ENCODE measurements around the gene ANKRD49. TPM values are rescaled to one million over a fixed set of nuclear protein-coding genes. Genes with fewer than 3 reads are reported as not detected.

The ANKRD49 gene
- total RNA-seq, 4 donors from 2014 or later: 21.3 to 55.6 (median 26.6) TPM

DNA sequence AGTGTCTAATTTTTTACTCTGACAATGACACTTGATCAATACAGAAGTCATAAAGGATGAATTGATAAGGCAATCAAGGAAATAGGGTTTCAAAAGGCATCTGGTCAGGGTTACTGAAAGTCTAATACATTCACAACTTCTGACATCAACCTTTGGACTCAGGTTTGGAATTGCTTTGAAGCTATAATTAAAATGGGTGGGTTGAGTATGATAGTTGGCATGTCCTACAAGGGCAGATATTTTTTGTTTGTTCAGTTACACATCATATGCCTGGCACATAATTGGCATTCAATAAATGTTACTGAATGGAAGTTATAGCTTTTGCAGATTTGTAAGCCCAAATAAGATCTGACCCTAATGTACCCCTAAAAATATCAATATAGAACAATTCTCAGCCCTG, 42.6 kb downstream of the ANKRD49 start:
- H3K36me3 ChIP-seq: no peaks in the 10 kb centered on the region
- H3K4me1 ChIP-seq: no peaks in the 10 kb centered on the region
- no peaks in the 10 kb centered on the region for H3K9me3 ChIP-seq
- no peak overlapping the region for H3K27ac ChIP-seq
- DNase-seq: no peak
- H3K27me3 ChIP-seq: no peaks in the 10 kb centered on the region
- TF ChIP-seq POLR2A (IDR thresholded peaks at IDR 0.05): no peak
- TF ChIP-seq, protein P1, sequence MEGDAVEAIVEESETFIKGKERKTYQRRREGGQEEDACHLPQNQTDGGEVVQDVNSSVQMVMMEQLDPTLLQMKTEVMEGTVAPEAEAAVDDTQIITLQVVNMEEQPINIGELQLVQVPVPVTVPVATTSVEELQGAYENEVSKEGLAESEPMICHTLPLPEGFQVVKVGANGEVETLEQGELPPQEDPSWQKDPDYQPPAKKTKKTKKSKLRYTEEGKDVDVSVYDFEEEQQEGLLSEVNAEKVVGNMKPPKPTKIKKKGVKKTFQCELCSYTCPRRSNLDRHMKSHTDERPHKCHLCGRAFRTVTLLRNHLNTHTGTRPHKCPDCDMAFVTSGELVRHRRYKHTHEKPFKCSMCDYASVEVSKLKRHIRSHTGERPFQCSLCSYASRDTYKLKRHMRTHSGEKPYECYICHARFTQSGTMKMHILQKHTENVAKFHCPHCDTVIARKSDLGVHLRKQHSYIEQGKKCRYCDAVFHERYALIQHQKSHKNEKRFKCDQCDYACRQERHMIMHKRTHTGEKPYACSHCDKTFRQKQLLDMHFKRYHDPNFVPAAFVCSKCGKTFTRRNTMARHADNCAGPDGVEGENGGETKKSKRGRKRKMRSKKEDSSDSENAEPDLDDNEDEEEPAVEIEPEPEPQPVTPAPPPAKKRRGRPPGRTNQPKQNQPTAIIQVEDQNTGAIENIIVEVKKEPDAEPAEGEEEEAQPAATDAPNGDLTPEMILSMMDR (IDR thresholded peaks at IDR 0.05): no peak
- intact Hi-C loops (cut with DNase I; ENCODE audit: low total_unique reads): no loop called here
- H3K4me3 ChIP-seq: no peak overlapping the region

DNA sequence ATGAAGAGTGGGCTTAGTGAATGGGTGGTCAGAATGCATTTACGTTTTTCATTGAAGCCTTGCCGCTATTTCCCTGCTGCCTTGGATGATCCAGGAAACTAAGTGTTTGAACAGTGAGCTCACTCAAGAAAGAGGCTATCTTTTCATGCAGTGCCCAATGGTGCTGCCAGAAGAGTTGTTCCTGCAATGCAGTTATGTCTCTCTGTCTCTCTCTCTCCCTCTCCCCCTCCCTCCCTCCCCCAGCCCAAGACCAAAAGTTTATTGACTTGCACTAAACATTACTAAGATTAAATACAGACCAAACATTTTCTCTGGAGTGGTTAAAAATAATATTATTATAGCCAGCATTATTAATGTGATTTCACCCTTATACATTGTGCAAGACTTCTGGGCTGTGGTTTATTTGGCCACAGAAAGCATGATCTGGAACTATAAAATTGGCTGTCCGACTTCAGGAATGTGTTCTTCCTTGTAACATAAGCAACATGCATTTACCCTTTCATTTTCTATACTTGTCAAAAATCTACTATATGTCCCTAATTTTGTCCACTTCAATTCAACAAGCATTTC, 43.3 kb downstream of the ANKRD49 start:
- intact Hi-C loops (cut with DNase I; ENCODE audit: low total_unique reads): no loop called here
- H3K27me3 ChIP-seq: no peaks in the 10 kb centered on the region
- no peak overlapping the region for H3K4me3 ChIP-seq
- DNase-seq: no peak
- H3K27ac ChIP-seq: no peak overlapping the region
- H3K36me3 ChIP-seq: no peaks in the 10 kb centered on the region
- TF ChIP-seq, protein P1 (IDR thresholded peaks at IDR 0.05): no peak
- no peak for TF ChIP-seq POLR2A (IDR thresholded peaks at IDR 0.05)
- H3K4me1 ChIP-seq: no peaks in the 10 kb centered on the region
- H3K9me3 ChIP-seq: no peaks in the 10 kb centered on the region

DNA sequence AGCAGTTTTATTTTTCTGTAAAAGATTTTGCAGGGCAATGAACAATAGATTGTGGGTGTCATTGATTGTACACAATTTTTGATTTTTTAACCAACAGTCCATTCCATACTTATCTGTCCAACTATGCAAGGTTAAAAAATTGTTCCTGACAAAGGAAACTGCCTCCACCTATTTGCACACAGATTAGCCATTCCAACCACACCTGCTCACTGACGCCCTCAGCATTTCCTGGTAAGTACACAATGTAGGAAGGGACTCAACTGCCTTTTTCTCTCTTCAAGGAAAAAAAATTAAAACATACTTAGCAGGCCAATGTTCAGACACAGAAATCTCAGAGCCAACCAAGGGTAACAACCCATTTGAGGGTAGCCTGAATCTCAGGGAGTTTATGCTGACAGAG, 45.6 kb downstream of the ANKRD49 start:
- Histone ChIP-seq H3K27ac (no peak overlapping the region), H3K4me1 (peaks cover 0 to 5% of the 10 kb centered on the region in 2 donors), H3K36me3 (no peaks in the 10 kb centered on the region), H3K4me3 (no peak overlapping the region), H3K27me3 (no peaks in the 10 kb centered on the region), H3K9me3 (no peaks in the 10 kb centered on the region)
- no peak for DNase-seq
- TF ChIP-seq, protein P1 (IDR thresholded peaks at IDR 0.05): no peak
- TF ChIP-seq POLR2A (IDR thresholded peaks at IDR 0.05): no peak
- intact Hi-C loops (cut with DNase I; ENCODE audit: low total_unique reads): no loop called here

DNA sequence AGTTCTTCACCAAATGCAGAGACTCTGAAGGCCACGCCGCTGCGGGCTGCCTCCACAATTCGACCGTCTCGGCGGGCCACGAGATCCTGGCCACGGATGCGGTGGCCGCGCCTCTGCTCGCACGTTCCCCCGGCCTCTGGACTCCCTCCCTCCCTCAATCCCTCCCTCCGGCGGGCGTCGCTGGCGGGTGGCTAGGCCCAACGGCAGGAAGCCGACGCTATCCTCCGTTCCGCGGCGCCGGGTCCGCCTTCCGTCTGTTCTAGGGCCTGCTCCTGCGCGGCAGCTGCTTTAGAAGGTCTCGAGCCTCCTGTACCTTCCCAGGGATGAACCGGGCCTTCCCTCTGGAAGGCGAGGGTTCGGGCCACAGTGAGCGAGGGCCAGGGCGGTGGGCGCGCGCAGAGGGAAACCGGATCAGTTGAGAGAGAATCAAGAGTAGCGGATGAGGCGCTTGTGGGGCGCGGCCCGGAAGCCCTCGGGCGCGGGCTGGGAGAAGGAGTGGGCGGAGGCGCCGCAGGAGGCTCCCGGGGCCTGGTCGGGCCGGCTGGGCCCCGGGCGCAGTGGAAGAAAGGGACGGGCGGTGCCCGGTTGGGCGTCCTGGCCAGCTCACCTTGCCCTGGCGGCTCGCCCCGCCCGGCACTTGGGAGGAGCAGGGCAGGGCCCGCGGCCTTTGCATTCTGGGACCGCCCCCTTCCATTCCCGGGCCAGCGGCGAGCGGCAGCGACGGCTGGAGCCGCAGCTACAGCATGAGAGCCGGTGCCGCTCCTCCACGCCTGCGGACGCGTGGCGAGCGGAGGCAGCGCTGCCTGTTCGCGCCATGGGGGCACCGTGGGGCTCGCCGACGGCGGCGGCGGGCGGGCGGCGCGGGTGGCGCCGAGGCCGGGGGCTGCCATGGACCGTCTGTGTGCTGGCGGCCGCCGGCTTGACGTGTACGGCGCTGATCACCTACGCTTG, 50.2 kb downstream of the ANKRD49 start, which contains the start of gene FUT4:
Gene FUT4, plus strand, starts transcription at position 227 of the 951 bp plus-strand sequence. Its CDS starts 213 bp downstream, at position 440.
- TF ChIP-seq, protein P1 (IDR thresholded peaks at IDR 0.05): peak in 1 of 4 experiments; percentile 2
- TF ChIP-seq POLR2A (IDR thresholded peaks at IDR 0.05): peak; percentile 41 to 64
- Histone ChIP-seq H3K4me1 (peaks cover 5 to 15% of the 10 kb centered on the region in 2 donors), H3K4me3 (peak within 1 kb of the TSS; percentile 57 to 69), H3K36me3 (no peaks in the 10 kb centered on the region), H3K27ac (peak within 1 kb of the TSS; percentile 97), H3K9me3 (no peaks in the 10 kb centered on the region), H3K27me3 (no peaks in the 10 kb centered on the region)
- intact Hi-C loops (cut with DNase I; ENCODE audit: low total_unique reads): no loop called here
- DNase-seq: peak; percentile 82 to 84

Measured in uterus (tissue), 4 donors.